Testis (tissue), 2 donors: ENCODE data around the gene MMP23B.

Source experiments
- CTCF ChIP-seq, 3 experiments: fragments of 450-650 bp in 2 of 3; fragments of 200-600 bp in 1 of 3; sonication (generic) in 1 of 3; IDR thresholded peaks; one replicate each; pipeline ENCODE4 v1.5.1; 2016 to 2019; ENCODE audit warnings: antibody characterized with exemption in 3 of 3, mild to moderate bottlenecking in 2 of 3, moderate library complexity in 1 of 3
- POLR2A ChIP-seq: fragments of 450-650 bp; IDR thresholded peaks from one replicate; pipeline ENCODE4 v1.6.1; 2017; ENCODE audit warnings: antibody characterized with exemption, mild to moderate bottlenecking, moderate library complexity

DNA sequence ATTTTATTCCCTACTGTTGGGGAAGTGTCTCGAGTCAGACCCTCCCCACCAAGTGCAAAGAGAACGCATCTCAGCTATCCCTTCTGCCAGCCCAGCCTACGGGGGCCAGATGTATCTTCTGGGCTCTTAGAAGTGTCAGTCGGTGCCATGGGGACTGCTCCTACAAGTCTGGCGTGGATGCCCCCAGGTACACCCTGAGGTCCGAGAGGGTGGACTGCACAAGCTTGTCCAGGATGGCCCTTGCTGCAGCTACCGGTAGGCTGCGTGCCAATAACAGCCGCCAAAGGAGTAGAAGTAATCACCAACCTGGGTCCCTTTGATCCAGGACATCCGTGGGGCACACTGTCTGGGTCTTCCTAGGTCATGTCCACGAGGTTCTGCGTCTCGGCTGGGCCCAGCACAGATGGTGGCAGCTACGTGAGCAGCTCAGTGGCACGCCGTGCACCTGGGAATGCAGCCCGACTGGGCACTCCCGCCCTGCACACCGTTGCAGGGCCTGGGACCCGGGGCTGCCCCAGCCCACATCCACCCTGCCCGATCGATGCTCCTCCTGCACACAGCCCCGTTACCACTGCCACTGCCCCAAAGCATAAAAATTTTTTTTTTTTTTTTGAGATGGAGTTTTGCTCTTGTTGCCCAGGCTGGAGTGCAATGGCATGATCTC lies 48.5 kb upstream of the MMP23B start:
- TF ChIP-seq CTCF (IDR thresholded peaks at IDR 0.05), result no peak
- no peak for TF ChIP-seq POLR2A
